NCI-H2196 (cell line): ENCODE measurements around the gene ZNF358.

Experiments used
- DNase-seq: peaks from one replicate; lab custom pipeline; 2025; ENCODE audit not compliant: unreplicated experiment; lab: John Stamatoyannopoulos, UW

Gene ZNF358

GRCh38 chr19:7554990-7555864 is 39.3 kb downstream of the ZNF358 start:
- DNase-seq, result no peak

- DNase-seq, result no peak
Observed at GRCh38 chr19:7556696-7557315, 40.9 kb downstream of the ZNF358 start.

DNA sequence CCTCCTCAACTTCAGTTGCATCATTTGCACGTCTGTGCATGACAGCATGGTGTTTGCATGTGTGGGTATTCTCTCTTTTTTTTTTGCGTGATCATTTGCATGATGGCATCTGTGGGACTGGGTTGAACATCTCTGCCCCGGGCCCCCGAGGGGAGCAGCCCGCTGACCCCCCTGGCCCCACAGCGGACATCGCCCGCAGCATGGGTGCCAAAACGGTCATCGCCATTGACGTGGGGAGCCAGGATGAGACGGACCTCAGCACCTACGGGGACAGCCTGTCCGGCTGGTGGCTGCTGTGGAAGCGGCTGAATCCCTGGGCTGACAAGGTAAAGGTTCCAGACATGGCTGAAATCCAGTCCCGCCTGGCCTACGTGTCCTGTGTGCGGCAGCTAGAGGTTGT is 42.8 kb downstream of the ZNF358 start:
- DNase-seq, result no peak

- no peak for DNase-seq
Observed at GRCh38 chr19:7559102-7559501, 43.2 kb downstream of the ZNF358 start.

DNA sequence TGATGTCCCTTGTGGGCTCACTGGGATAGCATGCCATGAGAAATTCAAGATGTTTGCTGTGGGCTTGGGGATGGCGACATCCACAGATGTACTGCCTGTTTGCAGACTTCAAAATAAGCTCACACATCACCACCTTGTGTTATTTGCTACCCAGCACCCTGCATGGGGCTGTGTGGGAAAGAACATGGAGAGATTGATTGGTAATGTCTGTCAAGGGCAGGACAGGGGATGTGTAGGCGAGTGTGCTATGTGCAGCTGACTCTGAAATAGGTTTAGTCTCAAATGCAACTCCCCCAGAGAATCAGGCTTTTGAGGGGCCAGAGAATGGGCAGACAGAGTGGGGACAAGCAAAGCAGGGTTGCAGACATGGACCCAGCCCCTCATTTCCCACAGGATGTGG is 44.4 kb downstream of the ZNF358 start:
- DNase-seq, result no peak

DNA sequence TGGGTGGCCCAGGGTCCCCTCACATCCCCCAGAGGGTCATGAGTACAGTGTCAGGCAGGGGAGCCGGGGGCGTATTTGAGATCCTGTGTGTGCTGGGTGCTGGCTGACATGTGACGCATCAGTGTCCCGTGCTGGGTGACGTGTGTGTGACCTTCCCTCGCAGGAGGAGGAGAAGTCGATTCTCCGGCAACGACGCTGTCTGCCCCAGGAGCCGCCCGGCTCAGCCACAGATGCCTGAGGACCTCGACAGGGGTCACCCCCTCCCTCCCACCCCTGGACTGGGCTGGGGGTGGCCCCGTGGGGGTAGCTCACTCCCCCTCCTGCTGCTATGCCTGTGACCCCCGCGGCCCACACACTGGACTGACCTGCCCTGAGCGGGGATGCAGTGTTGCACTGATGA is 45.4 kb downstream of the ZNF358 start:
- no peak for DNase-seq

DNA sequence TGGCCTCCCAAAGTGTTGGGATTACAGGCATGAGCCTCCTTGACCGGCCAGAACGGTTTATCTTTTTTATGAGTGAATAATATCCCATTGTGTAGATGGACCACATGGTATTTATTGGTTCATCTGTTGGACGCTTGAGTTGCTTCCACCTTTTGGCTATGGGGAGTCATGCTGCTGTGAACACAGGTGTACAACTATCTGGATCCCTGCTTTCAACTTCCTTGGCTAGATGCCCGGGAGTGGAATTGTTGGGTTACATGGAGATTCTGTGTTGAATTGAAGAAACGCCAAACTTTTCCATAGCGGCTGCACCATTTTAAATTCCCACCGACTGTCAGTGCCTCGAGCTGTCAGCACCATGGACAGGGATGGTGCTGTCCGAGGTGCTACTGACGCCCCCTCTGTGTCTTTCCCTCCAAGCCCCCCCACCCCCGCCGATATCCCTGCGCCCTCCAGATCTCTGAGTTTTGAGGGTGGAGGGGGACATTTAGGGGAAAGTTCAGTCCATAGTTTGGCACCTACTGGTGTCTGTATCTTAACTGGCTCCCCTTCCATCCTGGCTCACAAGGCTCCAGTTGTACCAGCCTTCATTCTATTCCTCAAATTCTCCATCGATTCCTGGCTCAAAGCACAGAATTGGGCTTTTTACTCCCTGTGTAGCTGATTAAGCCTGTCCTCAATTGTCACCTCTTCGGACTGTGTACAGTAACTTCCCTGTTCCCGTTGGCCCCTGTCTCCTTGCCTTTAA is 46.9 kb downstream of the ZNF358 start:
- peak; percentile 29 for DNase-seq

DNA sequence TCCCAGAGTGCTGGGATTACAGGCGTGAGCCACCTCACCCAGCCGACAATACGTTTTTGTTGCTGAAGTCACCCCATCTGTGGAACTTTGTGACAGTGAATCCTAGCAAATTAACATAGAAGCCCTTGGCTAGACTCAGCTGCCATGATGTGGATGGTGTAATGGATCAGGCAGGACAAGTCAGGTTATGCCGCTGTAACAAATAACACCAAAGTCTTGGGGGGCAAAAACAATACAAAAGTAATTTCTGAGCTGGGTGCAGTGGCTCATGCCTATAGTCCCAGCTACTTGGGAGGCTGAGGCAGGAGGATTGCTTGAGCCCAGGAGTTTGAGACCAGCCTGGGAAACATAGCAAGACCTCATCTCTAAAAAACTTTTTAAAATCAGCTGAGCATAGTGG is 49.0 kb downstream of the ZNF358 start:
- no peak for DNase-seq

- no peak for DNase-seq
Observed at GRCh38 chr19:7565332-7565731, 49.4 kb downstream of the ZNF358 start.
